DMS53 treated with DMSO at 0.1 percent for 48 hours (cell line): Measurements from ENCODE around the gene FBXO9.

ENCODE experiments used
- DNase-seq: peaks from one replicate; lab custom pipeline; 2025; ENCODE audit not compliant: unreplicated experiment; lab: John Stamatoyannopoulos, UW

The FBXO9 gene

GRCh38 chr6:53130569-53131290 lies 65.5 kb downstream of the FBXO9 start:
- DNase-seq = no peak

DNA sequence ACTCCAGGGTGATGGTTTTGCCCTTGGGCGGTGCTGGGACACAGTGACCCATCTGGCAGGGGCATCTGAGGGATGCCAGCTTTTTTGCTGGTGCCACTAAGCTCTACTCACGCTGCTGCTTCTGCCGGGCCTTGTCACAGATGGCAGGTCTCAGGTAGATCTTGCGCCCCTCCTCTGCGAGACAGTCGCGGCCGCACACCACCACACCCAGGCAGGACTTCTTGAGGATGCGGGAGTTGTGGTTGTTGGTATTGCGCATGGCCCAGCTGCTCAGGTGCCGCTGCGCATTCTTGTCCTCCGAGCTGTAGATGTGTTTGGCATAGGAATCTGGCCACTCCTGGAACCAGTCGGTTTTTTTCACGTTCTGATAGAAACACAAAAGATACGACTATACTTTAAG lies 68.8 kb downstream of the FBXO9 start:
- no peak for DNase-seq

- DNase-seq = no peak
Measured at GRCh38 chr6:53134601-53135235, 69.5 kb downstream of the FBXO9 start.

DNA sequence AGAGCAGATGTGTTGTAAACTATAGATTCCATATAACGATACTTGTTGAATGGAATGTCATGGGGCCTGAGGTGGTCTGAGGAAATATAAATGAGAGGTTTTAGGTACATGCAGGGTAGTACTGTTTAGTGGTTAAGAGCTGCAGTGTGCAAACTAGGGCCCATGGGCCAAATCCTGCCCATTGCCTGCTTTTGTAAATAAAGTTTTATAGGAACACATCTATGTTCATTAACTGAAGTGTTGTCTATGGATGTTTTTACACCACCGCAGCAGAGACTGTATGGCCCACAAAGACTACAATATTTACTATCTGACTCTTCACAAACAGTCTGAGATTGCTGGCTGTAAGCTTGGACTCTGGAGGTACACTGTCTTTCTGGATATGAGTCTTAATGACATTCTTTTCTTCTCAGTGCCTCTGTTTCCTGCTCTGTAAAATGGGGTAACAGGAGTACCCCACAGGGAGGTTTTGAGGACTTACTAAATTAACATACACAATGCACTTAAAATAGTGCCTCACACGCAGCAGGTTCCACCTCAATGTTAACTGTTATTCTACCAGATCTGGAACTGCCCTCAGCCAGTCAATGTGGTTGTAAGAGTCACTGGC lies 70.9 kb downstream of the FBXO9 start:
- DNase-seq = no peak

- DNase-seq = no peak
Measured at GRCh38 chr6:53139841-53140413, 74.7 kb downstream of the FBXO9 start.

- no peak for DNase-seq
Measured at GRCh38 chr6:53142810-53143209, 77.6 kb downstream of the FBXO9 start.

- DNase-seq = no peak
Measured at GRCh38 chr6:53143710-53144109, 78.5 kb downstream of the FBXO9 start.

GRCh38 chr6:53144802-53145201 lies 79.6 kb downstream of the FBXO9 start:
- no peak for DNase-seq

- DNase-seq = no peak
Measured at GRCh38 chr6:53148684-53149083, 83.5 kb downstream of the FBXO9 start, which contains the start of gene GCM1. Gene GCM1, minus strand, starts transcription at chr6:53148841. Its CDS starts 3,209 bp downstream, at chr6:53145632.
